IPS-15b (cell line): Measurements from ENCODE around the gene ACAN.
"Not testable (repeated sequence)": the region's sequence is repeated elsewhere in the genome, so short reads cannot be mapped to it uniquely, and the experiment has no call there.

Source experiments
- H3K27me3 ChIP-seq: one replicate; pipeline ENCODE4 v1.6.1; 2013; ENCODE audit warnings: low read length; ENCODE audit not compliant: control insufficient read depth, insufficient read depth
- H3K36me3 ChIP-seq: one replicate; pipeline ENCODE4 v1.6.1; 2013; ENCODE audit warnings: low read length; ENCODE audit not compliant: control insufficient read depth, insufficient read depth
- H3K4me1 ChIP-seq: one replicate; pipeline ENCODE4 v1.6.1; 2013; ENCODE audit warnings: mild to moderate bottlenecking, low read length; ENCODE audit not compliant: control insufficient read depth, insufficient read depth
- H3K4me3 ChIP-seq: one replicate; pipeline ENCODE4 v1.5.1; 2013; ENCODE audit warnings: low read depth, low read length
- H3K9ac ChIP-seq: one replicate; pipeline ENCODE4 v1.6.1; 2013; ENCODE audit warnings: low read depth, mild to moderate bottlenecking, low read length
- H3K9me3 ChIP-seq: one replicate; pipeline ENCODE4 v1.6.1; 2013; ENCODE audit warnings: mild to moderate bottlenecking, low read length; ENCODE audit not compliant: control insufficient read depth, insufficient read depth

The ACAN gene

DNA sequence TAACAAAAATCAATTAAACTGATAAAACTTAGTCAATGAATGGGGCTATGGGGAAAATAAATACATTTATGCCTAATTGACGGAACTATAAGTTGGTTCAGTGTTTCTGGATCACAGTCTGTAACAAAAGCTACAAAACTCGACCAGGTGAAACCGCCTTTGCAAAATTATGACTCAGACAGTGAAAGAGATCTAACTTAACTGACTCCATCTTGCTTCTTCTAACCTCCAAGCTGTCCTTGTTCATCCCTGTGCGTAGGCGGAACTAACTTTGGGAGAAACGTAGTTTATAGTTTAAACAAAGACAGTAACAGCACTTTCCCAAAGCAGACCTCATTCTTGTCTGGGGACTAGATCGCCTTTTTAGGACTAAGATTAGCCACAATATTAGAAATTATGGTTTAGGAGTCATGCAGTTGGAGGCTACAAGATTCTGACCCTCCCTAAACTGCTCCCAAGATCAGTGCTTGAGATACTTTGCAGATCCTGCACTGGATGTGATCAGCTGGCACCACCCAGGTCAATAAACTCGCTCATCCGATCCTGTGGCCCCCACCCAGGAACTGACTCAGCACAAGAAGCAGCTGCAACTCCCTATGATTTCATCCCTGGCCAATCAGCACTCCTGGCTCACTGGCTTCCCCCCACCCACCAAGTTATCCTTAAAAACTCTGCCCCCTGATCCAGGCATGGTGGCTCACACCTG, 117.1 kb downstream of the ACAN start:
- Histone ChIP-seq H3K9me3 (no peaks in the 10 kb centered on the region), H3K36me3 (no peaks in the 10 kb centered on the region), H3K4me3 (no peak overlapping the region), H3K9ac (no peak overlapping the region), H3K4me1 (no peaks in the 10 kb centered on the region), H3K27me3 (no peaks in the 10 kb centered on the region)

DNA sequence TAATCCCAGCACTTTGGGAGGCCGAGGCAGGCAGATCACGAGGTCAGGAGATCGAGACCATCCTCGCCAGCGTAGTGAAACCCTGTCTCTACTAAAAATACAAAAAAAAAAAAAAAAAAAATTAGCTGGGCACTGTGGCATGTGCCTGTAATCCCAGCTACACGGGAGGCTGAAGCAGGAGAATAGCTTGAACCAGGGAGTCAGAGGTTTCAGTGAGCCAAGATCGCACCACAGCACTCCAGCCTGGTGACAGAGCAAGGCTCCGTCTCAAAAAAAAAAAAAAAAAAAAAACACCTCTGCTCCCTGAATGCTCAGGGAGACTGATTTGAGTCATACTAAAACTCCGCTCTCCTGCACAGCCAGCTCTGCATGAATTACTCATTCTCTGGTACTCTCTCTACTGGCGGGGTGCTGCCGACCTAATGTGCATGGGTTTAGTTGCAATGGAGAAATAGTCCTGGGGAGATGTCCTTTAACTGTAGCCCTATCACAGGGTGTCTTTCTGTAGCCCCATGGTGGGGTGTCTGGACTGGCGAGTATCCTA, 117.7 kb downstream of the ACAN start:
- not testable (repeated sequence) for H3K4me1 ChIP-seq, H3K4me3 ChIP-seq, H3K9ac ChIP-seq, H3K9me3 ChIP-seq, H3K36me3 ChIP-seq, H3K27me3 ChIP-seq
